HepG2 (cell line): ENCODE results near the gene KIF9. TPM values are rescaled to one million over a fixed set of nuclear protein-coding genes. Genes with fewer than 3 reads are reported as not detected.

Experiments
- ATAC-seq: fragments of 200-7000 bp; cut with Tn5 transposase; 3 replicates; pipeline ENCODE4 v1.9.1; 2020; ENCODE audit warnings: mild to moderate bottlenecking, moderate library complexity
- BruUV-seq: library from RNA; stranded (reverse); fragments of 400-500 nt; replicated peaks from 2 replicates; lab custom pipeline; 2021; lab: Mats Ljungman, UMichigan
- CTCF ChIA-PET: fragments of 300-600 bp; formaldehyde crosslinking; extraction: SDS; loops from one replicate; lab custom pipeline; 2021; ENCODE audit warnings: low total read pairs, inconsistent platforms, low intra/inter-chr PET ratio; lab: Yijun Ruan, JAX
- POLR2A ChIA-PET: fragments of 350-600 bp; sonication (Branson Sonifier 250); formaldehyde crosslinking; loops from one replicate; lab custom pipeline; 2020; ENCODE audit warnings: antibody characterized with exemption, inconsistent platforms; lab: Yijun Ruan, JAX
- DNase-seq: peaks from one replicate; pipeline ENCODE4 v3.0.0-alpha.2; 2015; ENCODE audit warnings: low spot score
- FAIRE-seq: peaks from 3 replicates; lab custom pipeline; 2011; peaks lifted over from hg19 to GRCh38; lab: Jason Lieb, UNC
- H2AFZ ChIP-seq: one replicate; pipeline ENCODE4 v1.6.1; 2011; ENCODE audit warnings: low read length, inconsistent platforms
- H3K27ac ChIP-seq: fragments of 300-600 bp; 3 replicates; pipeline ENCODE4 v1.8.0; 2011; ENCODE audit warnings: mixed run types, mild to moderate bottlenecking, mixed read lengths, low read length, inconsistent platforms; ENCODE audit not compliant: insufficient read depth; ENCODE audit errors: extremely low read length
- H3K27me3 ChIP-seq, 2 experiments: fragments of 200-600 bp in 1 of 2; 2 replicates in 1 of 2; 3 replicates in 1 of 2; pipeline versions ENCODE4 v1.6.0 to v1.8.0; 2011; ENCODE audit warnings: low read length in 2 of 2, mild to moderate bottlenecking in 2 of 2, moderate library complexity in 2 of 2, inconsistent platforms in 1 of 2; ENCODE audit not compliant: insufficient read depth in 2 of 2, control insufficient read depth in 1 of 2
- H3K36me3 ChIP-seq, 2 experiments: fragments of 200-600 bp in 1 of 2; replicated peaks in 1 of 2; 2 replicates in 1 of 2; 3 replicates in 1 of 2; pipeline versions ENCODE4 v1.5.1 to v1.8.0; 2011; ENCODE audit warnings: low read length in 2 of 2, inconsistent platforms in 1 of 2; ENCODE audit not compliant: insufficient read depth in 2 of 2, control insufficient read depth in 1 of 2
- H3K4me1 ChIP-seq: 2 replicates; pipeline ENCODE4 v1.5.1; 2012; ENCODE audit warnings: low read length, inconsistent platforms; ENCODE audit not compliant: insufficient read depth
- H3K4me2 ChIP-seq: 2 replicates; pipeline ENCODE4 v1.6.0; 2011; ENCODE audit warnings: low read depth, low read length, inconsistent platforms
- H3K4me3 ChIP-seq, 3 experiments: fragments of 200-600 bp in 1 of 3; sonication (generic), shearing (Covaris generic) in 1 of 3; replicated peaks in 1 of 3; 2 replicates each; pipeline ENCODE4 v1.5.1; 2011 to 2016; ENCODE audit warnings: low read length in 3 of 3, inconsistent platforms in 2 of 3, low read depth in 2 of 3, mild to moderate bottlenecking in 2 of 3, control low read depth in 1 of 3, mixed read lengths in 1 of 3; ENCODE audit not compliant: insufficient read depth in 1 of 3
- H3K79me2 ChIP-seq: one replicate; pipeline ENCODE4 v1.6.1; 2011; ENCODE audit warnings: low read length, inconsistent platforms; ENCODE audit not compliant: insufficient read depth
- H3K9ac ChIP-seq: 2 replicates; pipeline ENCODE4 v1.6.0; 2011; ENCODE audit warnings: mild to moderate bottlenecking, low read depth, low read length, inconsistent platforms; ENCODE audit not compliant: insufficient read depth
- H3K9me3 ChIP-seq: 2 replicates; pipeline ENCODE4 v1.5.1; 2012; ENCODE audit warnings: mild to moderate bottlenecking, low read length
- H4K20me1 ChIP-seq: 2 replicates; pipeline ENCODE4 v1.6.0; 2011; ENCODE audit warnings: inconsistent platforms, mild to moderate bottlenecking, low read length, moderate library complexity; ENCODE audit not compliant: insufficient read depth
- SRY ChIP-seq: sonication (generic); formaldehyde crosslinking; IDR thresholded peaks from 2 replicates; pipeline ENCODE4 v1.8.0; 2022; ENCODE audit warnings: mild to moderate bottlenecking, missing genetic modification reagents
- ZNF687 ChIP-seq: sonication (generic); formaldehyde crosslinking; IDR thresholded peaks from 2 replicates; pipeline ENCODE4 v1.5.1; 2020; ENCODE audit warnings: mild to moderate bottlenecking, missing genetic modification reagents, moderate library complexity
- ZSCAN21 ChIP-seq: sonication (generic); formaldehyde crosslinking; IDR thresholded peaks from 2 replicates; pipeline ENCODE4 v1.8.0; 2022; ENCODE audit warnings: mild to moderate bottlenecking, missing genetic modification reagents, moderate library complexity, borderline replicate concordance
- WGBS: methylation state at CpG from one replicate; pipeline ENCODE4 v1.1.6; 2017; ENCODE audit warnings: low lambda C conversion rate; 5-methylcytosine and 5-hydroxymethylcytosine counted together
- in situ Hi-C: cut with HindIII; loops from 2 replicates; pipeline ENCODE4 v1.10.0; 2017; ENCODE audit warnings: low pct_unique_long_range_greater_than_20kb; ENCODE audit not compliant: extremely low pct_ligation_motif_present
- intact Hi-C: fragments of 100-400 bp; cut with micrococcal nuclease; formaldehyde crosslinking; loops from one replicate; pipeline ENCODE4 v1.10.0; 2022; ENCODE audit not compliant: unreplicated experiment
- polyA plus RNA-seq, 8 experiments: library from polyadenylated mRNA; depleted of rRNA in 3 of 8; stranded (reverse) in 7 of 8; unstranded in 1 of 8; fragments of >200 nt; fragmentation: Illumina TruSeq in 4 of 8; extraction: Trizol in 4 of 8; gene quantifications; 2 replicates each; pipeline versions ENCODE4 v1.2.1 to v1.2.3, GENCODE V29; 2011 to 2016; ENCODE audit warnings: low read depth in 4 of 8, missing spikeins in 1 of 8, mixed read lengths in 1 of 8; ENCODE audit not compliant: insufficient read depth in 1 of 8
- total RNA-seq, 5 experiments: library from RNA; depleted of rRNA; stranded (reverse); fragments of >200 nt; fragmentation: Illumina TruSeq; extraction: Trizol; gene quantifications; 2 replicates each; pipeline ENCODE4 v1.2.3, GENCODE V29; 2016; ENCODE audit warnings: low read depth in 1 of 5
- TF ChIP-seq, protein P1 (sequence below): IDR thresholded peaks from 2 replicates; pipeline ENCODE4 v1.6.1; 2016; ENCODE audit warnings: missing compliant biosample characterization, missing genetic modification reagents, borderline replicate concordance

Gene KIF9
- total and polyA plus RNA-seq, 2 of the 13 experiments (the other 11 are each of a cell fraction or from before 2014, with no cell fraction given): 5.1 to 16.9 TPM

- ChIA-PET POLR2A (no interaction called here), CTCF (no interaction called here)
- Histone ChIP-seq H3K27me3 (no peaks in the 10 kb centered on the region; a peak in 1 of 5 replicates), H3K79me2 (no peaks in the 10 kb centered on the region), H3K27ac (no peak overlapping the region), H3K9ac (peak overlapping the region; percentile 23; the same call in 1 of the 2 replicates), H3K4me3 (peak overlapping the region in 2 of 3 experiments; percentile 16 to 32; a peak in 4 of 6 replicates), H4K20me1 (no peaks in the 10 kb centered on the region), H2AFZ (no peak overlapping the region), H3K9me3 (no peaks in the 10 kb centered on the region), H3K36me3 (no peaks in the 10 kb centered on the region), H3K4me1 (peaks cover 11% of the 10 kb centered on the region; the same call in 1 of the 2 replicates), H3K4me2 (peak overlapping the region; percentile 49)
- no TSS peak for BruUV-seq
- peak; percentile 82 for ATAC-seq
- DNase-seq: no peak
- intact Hi-C loops: no loop called here
- WGBS: 52% methylated on average over 5 of the region's 7 CpGs
- TF ChIP-seq SRY (CRISPR knock-in tag): no peak
- TF ChIP-seq, protein P1, sequence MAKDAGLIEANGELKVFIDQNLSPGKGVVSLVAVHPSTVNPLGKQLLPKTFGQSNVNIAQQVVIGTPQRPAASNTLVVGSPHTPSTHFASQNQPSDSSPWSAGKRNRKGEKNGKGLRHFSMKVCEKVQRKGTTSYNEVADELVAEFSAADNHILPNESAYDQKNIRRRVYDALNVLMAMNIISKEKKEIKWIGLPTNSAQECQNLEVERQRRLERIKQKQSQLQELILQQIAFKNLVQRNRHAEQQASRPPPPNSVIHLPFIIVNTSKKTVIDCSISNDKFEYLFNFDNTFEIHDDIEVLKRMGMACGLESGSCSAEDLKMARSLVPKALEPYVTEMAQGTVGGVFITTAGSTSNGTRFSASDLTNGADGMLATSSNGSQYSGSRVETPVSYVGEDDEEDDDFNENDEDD (CRISPR knock-in tag): no peak
- TF ChIP-seq ZNF687: 0 out of 2 replicates have a peak, but pooled peaks have one; percentile 12
- TF ChIP-seq ZSCAN21 (CRISPR knock-in tag): no peak
- no peak for FAIRE-seq
- in situ Hi-C loops: no loop called here
Observed at GRCh38 chr3:47227678-47228077, 54.9 kb downstream of the KIF9 start.
